ENCODE results near the gene USP49.

Gene USP49

GRCh38 chr6:41757271-41757670 is 137.9 kb downstream of the USP49 start:
- DNase-seq (ENCODE audit: low spot score) = no peak

- DNase-seq (ENCODE audit: low spot score) = no peak
Observed at GRCh38 chr6:41756354-41756753, 138.8 kb downstream of the USP49 start.

GRCh38 chr6:41755895-41756294 is 139.3 kb downstream of the USP49 start:
- DNase-seq (ENCODE audit: low spot score) = no peak

- no peak for DNase-seq (ENCODE audit: low spot score)
Observed at GRCh38 chr6:41750374-41750773, 144.8 kb downstream of the USP49 start.

GRCh38 chr6:41748542-41748941 is 146.6 kb downstream of the USP49 start:
- no peak for DNase-seq (ENCODE audit: low spot score)

GRCh38 chr6:41748102-41748477 is 147.1 kb downstream of the USP49 start:
- DNase-seq (ENCODE audit: low spot score) = no peak

- no peak for DNase-seq (ENCODE audit: low spot score)
Observed at GRCh38 chr6:41747256-41748101, 147.7 kb downstream of the USP49 start, which contains the start of gene PGC. TSS of gene PGC (minus strand) at chr6:41747397. CDS start at chr6:41747334, 63 bp downstream.

GRCh38 chr6:41746107-41746506 is 149.1 kb downstream of the USP49 start:
- no peak for DNase-seq (ENCODE audit: low spot score)

- no peak for DNase-seq (ENCODE audit: low spot score)
Observed at GRCh38 chr6:41744236-41744787, 150.9 kb downstream of the USP49 start.

GRCh38 chr6:41743406-41744235 is 151.6 kb downstream of the USP49 start:
- no peak for DNase-seq (ENCODE audit: low spot score)

- DNase-seq (ENCODE audit: low spot score) = no peak
Observed at GRCh38 chr6:41741625-41742490, 153.3 kb downstream of the USP49 start.

- no peak for DNase-seq (ENCODE audit: low spot score)
Observed at GRCh38 chr6:41740366-41741162, 154.6 kb downstream of the USP49 start.

All from AG08395 (cell line).